ENCODE measurements around the gene VOPP1.

DNA sequence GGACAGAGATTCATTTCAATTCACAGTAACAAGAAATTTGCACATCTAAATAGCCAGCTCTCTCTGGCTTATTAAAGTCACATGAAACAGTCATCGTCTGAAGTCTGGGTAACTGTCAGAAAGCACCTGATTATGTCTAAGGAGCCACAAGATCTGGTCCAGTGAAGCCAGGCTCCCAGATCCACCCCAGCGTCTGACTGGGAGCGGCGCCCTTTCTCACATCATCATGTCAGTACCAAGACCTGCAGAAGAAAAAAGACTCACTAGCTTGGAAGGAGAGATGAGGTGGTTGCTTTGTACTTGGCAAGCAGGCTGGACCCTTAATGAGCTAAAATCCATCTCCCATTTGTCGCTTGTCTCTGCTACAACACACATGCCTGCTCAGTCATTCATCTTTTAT is 58.4 kb downstream of the VOPP1 start:
- TF ChIP-seq EP300 (IDR thresholded peaks at IDR 0.05; ENCODE audit: borderline replicate concordance in 1 of 2, control insufficient read depth in 1 of 2, low read depth in 2 of 2, low read length in 2 of 2) (peak; percentile 45 to 58; a peak in 1 of 4 replicates), EGR1 (IDR thresholded peaks at IDR 0.05; ENCODE audit: borderline replicate concordance in 1 of 2, low read depth in 2 of 2, low read length in 2 of 2) (no peak), ATF2 (IDR thresholded peaks at IDR 0.05; ENCODE audit: low read length) (no peak), CTCF (IDR thresholded peaks at IDR 0.05 in 2 of 3, conservative IDR thresholded peaks at IDR 0.05 in 1 of 3; ENCODE audit: control insufficient read depth in 2 of 3, extremely low read depth in 1 of 3, insufficient read depth in 1 of 3, low read depth in 3 of 3, low read length in 3 of 3) (peak in 1 of 3 experiments; percentile 5; a peak in 1 of 6 replicates), BACH1 (IDR thresholded peaks at IDR 0.05; ENCODE audit: borderline replicate concordance) (no peak), POLR2AphosphoS5 (IDR thresholded peaks at IDR 0.05; ENCODE audit: low read length) (peak; percentile 17; the same call in 1 of the 2 replicates), EZH2 (IDR thresholded peaks at IDR 0.05; ENCODE audit: borderline replicate concordance, control insufficient read depth, low read depth, low read length) (no peak), FOXK2 (IDR thresholded peaks at IDR 0.05) (no peak), BMI1 (IDR thresholded peaks at IDR 0.05; ENCODE audit: borderline replicate concordance) (no peak), REST (IDR thresholded peaks at IDR 0.05; ENCODE audit: low read depth, low read length) (no peak), MEF2A (IDR thresholded peaks at IDR 0.05; ENCODE audit: insufficient read depth, low read depth, low read length) (no peak), CREM (IDR thresholded peaks at IDR 0.05; ENCODE audit: low read depth) (no peak)
